Activated naive CD4-positive, alpha-beta T cell treated with anti-CD3 and anti-CD28 coated beads, Interleukin-2, amount 50 U/mL, for 72 hours (primary cell): Measurements from ENCODE around the gene COL8A1. TPM values are rescaled to one million over a fixed set of nuclear protein-coding genes. Genes with fewer than 3 reads are reported as not detected.

ENCODE experiments used
- ATAC-seq, 2 donors: fragments of 150-1000 bp; cut with Tn5 transposase; 2 replicates each; pipeline ENCODE4 v1.10.0; 2021; ENCODE audit warnings: mild to moderate bottlenecking in 2 of 2, moderate library complexity in 2 of 2
- DNase-seq, 2 donors: peaks; one replicate each; pipeline ENCODE4 v3.0.0; 2021 to 2022; ENCODE audit warnings: low spot score in 2 of 2
- H3K27ac Mint-ChIP-seq, 2 donors: one replicate each; pipeline ENCODE4 v1.8.0; 2022; ENCODE audit warnings: mild to moderate bottlenecking in 2 of 2, mixed read lengths in 2 of 2
- H3K36me3 Mint-ChIP-seq, 2 donors: one replicate each; pipeline ENCODE4 v1.8.0; 2022; ENCODE audit warnings: mixed read lengths in 2 of 2
- H3K9me3 Mint-ChIP-seq, 2 donors: one replicate each; pipeline ENCODE4 v1.8.0; 2022; ENCODE audit warnings: mixed read lengths in 2 of 2
- total RNA-seq, 2 donors: library from RNA; stranded (reverse); gene quantifications; one replicate each; pipeline ENCODE4 v1.2.3, GENCODE V29; 2022

COL8A1 gene
- total RNA-seq, 2 donors from 2014 or later: 0.07 TPM; not detected in 1

DNA sequence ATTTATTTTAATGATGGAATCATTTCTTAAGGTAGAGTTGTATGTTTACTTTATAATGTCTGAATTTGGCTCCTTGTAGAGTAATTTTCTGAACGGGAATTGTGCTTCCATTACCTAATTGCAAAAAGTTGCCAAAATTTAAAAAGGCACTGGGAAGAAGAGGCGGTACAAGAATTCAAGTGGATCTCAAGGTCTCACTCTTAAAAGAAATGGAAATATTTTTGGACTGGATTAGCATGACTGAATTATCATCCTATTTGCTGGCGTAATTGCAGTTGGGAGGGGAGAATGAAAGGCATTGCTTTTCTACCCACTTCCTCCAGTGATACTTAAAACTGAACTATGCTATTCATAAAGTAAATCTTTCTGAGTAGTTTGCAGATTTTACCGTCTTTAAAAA, 46.2 kb downstream of the COL8A1 start:
- no peaks in the 10 kb centered on the region for H3K36me3 Mint-ChIP-seq
- H3K9me3 Mint-ChIP-seq: no peaks in the 10 kb centered on the region
- H3K27ac Mint-ChIP-seq: no peak overlapping the region
- no peak for DNase-seq
- ATAC-seq: no peak

DNA sequence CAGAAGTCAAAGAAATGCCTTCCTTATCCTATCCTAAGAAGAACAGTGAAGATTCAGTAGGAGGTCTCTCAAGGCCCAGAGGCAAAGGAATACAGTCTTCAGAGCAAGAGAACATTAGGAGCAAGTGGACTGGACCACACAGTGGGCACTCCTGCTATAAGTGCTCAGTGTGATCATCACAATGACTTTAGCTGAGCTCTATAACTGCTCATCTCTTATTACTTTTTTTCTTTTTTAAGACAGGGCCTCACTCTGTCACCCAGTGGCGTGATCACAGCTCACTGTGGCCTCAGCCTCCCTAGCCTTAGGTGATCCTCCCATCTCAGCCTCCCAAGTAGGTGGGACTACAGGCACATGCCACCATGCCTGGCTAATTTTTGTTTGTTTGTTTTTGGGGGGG, 48.1 kb downstream of the COL8A1 start:
- Mint-ChIP-seq H3K36me3 (no peaks in the 10 kb centered on the region), H3K9me3 (no peaks in the 10 kb centered on the region), H3K27ac (no peak overlapping the region)
- ATAC-seq: no peak
- no peak for DNase-seq

DNA sequence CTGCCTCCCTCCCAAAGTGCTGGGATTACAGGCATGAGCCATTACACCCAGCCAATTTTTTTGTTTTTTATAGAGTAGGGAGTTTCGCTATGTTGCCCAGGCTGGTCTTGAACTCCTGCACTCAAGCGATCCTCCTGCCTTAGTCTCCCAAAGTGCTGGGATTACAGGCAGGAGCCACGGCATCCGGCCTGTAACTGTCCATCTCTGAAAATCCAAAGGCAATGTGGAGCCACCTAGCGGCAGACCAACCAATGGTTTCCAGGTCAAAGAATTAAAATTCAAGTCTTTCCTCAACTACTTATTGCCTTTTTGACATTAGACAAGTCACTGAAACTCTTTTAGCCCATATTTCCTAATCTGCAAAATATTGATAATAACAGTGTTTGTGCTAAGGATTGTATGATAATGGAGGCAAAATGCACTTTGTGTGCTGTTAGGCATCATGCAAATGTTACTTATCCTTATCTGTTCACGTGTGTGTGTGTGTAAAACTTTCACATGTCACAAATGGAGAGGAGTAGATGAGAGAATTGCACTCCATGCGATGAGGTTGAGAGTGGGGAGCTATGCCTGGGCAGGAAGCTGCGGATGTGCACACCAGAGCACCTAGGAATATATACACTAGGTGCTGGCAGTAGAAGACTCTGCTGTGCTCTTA, 48.7 kb downstream of the COL8A1 start:
- DNase-seq: peak in 1 of 2 donors; percentile 48
- no peaks in the 10 kb centered on the region for H3K9me3 Mint-ChIP-seq
- H3K27ac Mint-ChIP-seq: no peak overlapping the region
- ATAC-seq: peak; percentile 22 to 24
- H3K36me3 Mint-ChIP-seq: no peaks in the 10 kb centered on the region

DNA sequence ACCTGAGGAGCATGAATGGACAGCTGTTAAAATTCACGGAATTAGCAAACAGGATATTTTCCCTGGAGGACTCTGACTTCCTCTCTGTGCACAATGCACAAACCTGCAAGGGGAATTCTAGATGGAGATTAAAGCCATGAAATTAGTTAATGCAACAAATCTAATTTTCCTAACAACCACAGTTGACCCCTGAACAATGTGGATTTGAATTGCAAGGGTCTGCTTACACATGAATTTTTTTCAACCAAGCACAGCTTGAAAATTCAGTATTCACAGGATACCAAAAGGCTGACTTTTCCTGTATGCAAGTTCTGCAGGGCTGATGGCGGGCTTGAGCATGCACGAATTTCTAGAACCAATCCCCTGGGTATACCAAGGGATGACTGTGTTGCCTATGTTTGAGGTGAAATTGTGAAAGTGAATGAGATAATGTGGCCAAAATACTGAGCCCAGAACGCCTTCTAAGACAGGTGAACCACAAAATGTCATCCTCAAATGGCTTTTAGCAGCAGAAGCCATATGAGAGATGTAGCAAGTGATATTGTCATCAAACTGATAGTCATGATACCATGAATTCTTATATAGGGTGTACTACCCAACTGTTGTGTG, 52.5 kb downstream of the COL8A1 start:
- Mint-ChIP-seq H3K9me3 (no peaks in the 10 kb centered on the region), H3K27ac (no peak overlapping the region), H3K36me3 (no peaks in the 10 kb centered on the region)
- ATAC-seq (no peak), DNase-seq (no peak)

DNA sequence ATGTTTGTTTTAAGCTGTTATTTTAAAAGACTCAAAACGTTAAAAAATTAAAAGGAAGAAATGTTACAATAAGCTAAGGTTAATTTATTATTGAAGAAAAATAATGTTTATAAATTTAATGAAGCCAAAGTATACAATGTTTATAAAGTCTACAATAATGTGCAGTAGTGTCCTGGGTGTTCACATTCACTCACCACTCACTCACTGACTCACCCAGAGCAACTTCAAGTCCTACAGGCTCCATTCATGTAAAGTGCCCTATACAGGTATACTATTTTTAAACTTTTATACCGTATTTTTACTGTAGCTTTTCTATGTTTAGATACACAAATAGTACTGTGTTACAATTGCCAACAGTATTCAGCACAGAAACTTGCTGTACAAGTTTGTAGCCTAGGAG, 55.2 kb downstream of the COL8A1 start:
- ATAC-seq (no peak), DNase-seq (no peak)
- H3K9me3 Mint-ChIP-seq: no peaks in the 10 kb centered on the region
- H3K36me3 Mint-ChIP-seq: no peaks in the 10 kb centered on the region
- no peak overlapping the region for H3K27ac Mint-ChIP-seq

DNA sequence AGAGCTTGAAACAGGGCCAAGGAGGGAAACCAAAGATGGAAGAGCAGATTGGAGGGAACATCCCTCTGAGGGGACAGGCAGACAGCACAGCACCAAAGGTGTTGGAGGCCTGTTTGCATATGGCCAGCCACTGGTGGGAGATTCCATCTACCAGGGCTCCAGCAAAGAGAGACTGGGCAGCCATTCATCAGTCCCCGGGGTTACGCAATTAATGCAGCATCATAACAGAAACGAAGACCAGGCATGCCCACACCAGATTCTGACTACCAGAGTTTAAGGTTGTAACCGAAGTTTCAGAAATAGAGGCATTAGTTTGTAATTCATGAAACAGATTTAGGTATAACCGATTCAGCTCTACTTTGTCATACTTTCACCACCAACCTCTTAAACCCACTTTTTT, 58.1 kb downstream of the COL8A1 start:
- no peaks in the 10 kb centered on the region for H3K36me3 Mint-ChIP-seq
- no peak for ATAC-seq
- DNase-seq: no peak
- no peaks in the 10 kb centered on the region for H3K9me3 Mint-ChIP-seq
- no peak overlapping the region for H3K27ac Mint-ChIP-seq

DNA sequence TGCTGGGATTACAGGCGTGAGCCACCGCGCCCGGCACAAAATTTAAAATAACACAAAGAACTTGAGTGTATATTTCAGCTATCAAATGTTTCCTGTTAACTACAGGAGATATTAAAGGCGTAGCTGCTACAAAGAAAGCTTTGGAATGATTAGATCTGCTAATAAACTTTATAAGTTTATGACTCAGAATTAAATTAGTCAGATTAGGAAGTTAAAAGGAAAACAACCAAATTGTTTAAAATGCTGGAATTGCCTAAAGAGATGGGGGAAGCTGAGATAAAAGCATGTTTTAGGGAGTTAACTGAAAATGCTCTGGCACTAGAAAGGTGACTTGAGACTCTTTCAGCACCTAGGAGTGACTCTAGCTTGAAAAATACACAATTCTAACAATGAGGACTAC, 58.9 kb downstream of the COL8A1 start:
- no peak for DNase-seq
- H3K36me3 Mint-ChIP-seq: no peaks in the 10 kb centered on the region
- no peak for ATAC-seq

DNA sequence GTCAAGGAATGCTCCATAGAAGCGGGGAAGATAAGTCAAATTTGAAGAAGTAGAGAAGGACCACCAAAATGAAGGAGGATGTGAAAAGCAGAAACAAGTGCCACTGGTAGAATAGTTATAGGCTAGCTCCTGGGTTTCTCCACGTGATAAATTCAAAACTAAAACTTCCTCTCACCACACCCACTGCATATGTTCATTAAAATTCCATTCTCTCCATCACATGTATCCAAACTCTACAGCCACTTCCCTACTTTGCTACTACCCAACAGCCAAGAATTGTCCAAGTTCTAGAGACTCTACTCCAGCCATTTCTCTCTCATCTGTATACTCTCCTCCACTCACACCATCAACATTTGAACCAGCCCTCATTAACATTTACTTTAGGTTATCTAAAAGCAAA, 60.5 kb downstream of the COL8A1 start:
- no peak for DNase-seq
- ATAC-seq: no peak
- no peak overlapping the region for H3K27ac Mint-ChIP-seq
- H3K36me3 Mint-ChIP-seq: no peaks in the 10 kb centered on the region
- H3K9me3 Mint-ChIP-seq: no peaks in the 10 kb centered on the region

More for the DNA sequence above, 58.9 kb downstream of the COL8A1 start:
- Mint-ChIP-seq H3K27ac (no peak overlapping the region), H3K9me3 (no peaks in the 10 kb centered on the region)

DNA sequence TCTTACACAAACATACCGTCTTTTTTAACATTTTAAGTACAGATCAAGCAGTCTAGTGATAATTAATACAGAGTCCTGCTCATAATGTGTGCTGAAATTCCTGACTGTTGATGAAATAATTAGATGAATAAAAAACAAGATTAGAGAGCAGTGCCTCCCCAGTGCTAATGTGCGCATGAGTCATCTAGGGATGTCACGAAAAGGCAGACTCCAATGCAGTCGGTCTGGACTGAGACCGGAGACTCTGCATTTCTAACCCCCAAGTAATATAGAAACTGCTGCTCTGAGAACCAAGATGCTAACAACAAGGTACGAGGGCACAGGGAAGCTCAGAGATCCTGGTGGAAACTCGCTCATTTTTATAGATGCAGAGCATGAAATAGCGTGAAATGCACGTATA, 61.4 kb downstream of the COL8A1 start:
- Mint-ChIP-seq H3K9me3 (no peaks in the 10 kb centered on the region), H3K27ac (no peak overlapping the region), H3K36me3 (no peaks in the 10 kb centered on the region)
- DNase-seq: no peak
- ATAC-seq: no peak

DNA sequence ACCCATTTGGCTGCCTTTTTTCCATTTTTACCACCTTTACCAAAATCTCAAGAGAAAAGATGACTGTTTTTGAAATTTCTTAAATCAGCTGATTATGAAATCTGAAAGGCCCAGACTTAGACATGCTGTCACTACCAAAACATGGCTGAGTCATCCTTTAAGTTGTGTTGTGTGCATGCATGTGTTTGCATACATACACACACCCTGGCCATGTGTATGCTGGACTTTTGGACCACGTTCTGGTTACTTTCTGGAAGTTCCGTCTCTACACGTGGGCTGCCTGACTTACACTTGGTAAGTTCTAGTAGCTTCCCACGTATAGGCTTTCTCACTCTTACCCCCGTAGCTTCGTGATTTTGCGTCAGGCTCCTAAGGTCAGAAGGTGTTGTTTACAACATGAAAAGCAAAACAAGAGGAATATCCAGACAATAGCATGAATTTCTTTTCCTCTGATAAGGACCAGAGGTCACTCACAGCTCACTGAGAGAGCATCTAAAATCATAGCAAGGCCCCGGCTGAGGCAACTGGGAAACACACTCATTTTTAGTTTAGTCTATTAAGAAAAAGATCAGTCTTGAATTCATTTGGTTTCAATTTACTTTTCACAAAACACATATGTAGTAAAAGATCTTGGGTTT, 62.4 kb downstream of the COL8A1 start:
- Mint-ChIP-seq H3K36me3 (no peaks in the 10 kb centered on the region), H3K27ac (no peak overlapping the region), H3K9me3 (no peaks in the 10 kb centered on the region)
- DNase-seq (no peak), ATAC-seq (peak in 1 of 2 donors; percentile 30)

DNA sequence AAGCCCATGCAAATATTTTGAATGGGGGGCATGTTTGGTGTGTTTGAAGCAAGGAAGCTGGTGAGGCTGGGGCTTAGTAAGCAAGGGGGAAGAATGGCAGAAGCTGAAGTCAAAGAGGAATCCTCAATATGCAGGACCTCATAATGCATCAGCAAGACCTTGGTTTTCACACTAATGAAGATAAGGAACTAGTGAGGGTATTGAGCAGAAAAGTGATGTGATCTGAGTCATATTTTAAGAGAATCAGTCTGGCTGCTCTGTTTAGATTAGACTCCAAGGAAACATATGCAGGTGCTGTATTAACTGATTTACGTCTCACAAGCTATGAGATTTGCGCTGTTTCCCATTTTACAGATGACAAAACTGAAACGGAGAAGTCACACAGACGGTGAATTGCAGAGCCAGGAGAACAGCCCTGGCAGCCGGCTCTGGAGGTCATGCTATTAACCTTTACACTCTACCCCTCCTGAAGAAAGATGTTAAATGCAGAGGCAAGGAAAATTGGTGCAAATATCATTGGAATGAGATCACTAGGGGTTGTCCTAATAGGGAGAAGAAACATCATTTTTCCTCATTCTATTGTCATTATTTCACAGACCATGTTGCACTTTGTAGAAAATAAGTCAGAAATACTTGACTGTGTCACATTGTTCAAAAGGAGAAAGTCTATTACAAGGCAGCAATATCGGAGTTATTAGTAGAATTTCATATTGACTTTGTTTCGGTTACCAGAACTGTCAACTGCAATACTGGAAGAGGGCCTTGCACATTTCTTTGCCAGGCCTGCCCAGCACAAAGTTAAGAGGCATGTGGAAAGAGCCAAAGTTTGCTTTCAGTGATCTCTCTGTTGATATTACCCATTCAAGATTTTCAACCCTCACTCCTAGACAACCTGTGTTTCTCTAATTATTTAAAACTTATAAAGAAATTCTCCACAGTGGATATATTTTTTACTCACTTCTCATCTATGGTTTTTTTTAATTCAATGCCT, 64.9 kb downstream of the COL8A1 start:
- ATAC-seq: no peak
- Mint-ChIP-seq H3K36me3 (no peaks in the 10 kb centered on the region), H3K27ac (no peak overlapping the region), H3K9me3 (no peaks in the 10 kb centered on the region)
- DNase-seq: no peak

DNA sequence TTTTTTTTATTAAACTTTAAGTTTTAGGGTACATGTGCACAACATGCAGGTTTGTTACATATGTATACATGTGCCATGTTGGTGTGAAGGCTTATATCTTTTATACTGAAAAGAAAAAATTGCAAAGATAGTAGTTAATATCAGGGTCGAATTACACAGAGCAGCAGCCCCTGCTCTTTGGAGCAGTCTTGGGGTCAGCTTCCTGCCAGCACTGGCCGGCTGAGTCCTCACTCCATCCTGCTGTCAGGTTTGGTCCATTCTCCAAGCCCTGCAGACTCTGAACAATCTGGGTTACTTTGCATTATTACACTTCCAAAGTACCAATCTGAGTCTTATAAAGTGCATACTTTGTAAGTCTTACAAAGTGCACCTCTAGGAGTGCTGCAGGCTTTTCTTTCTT, 66.0 kb downstream of the COL8A1 start:
- H3K27ac Mint-ChIP-seq: no peak overlapping the region
- ATAC-seq (no peak), DNase-seq (no peak)
- H3K36me3 Mint-ChIP-seq: no peaks in the 10 kb centered on the region
- H3K9me3 Mint-ChIP-seq: no peaks in the 10 kb centered on the region

DNA sequence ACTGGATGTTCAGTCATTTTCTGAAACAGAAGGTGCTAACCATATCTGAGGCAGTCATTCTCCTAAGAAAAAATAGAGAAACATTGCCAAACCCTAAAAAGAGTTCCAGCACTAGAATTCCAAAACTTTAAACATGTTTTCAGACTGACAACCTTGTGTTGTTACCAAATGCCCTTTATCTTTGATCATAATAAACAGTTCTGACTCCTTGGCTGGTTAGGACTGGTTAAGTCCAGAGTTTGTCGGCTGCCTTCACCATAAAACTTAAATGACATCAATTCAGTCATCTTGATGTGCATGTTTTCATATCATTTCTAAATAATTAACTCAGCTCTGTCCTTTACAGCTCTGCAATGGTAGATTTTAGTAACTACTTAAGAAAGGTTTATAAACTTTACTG, 68.0 kb downstream of the COL8A1 start:
- no peak for DNase-seq
- ATAC-seq: no peak
- no peak overlapping the region for H3K27ac Mint-ChIP-seq
- H3K9me3 Mint-ChIP-seq: no peaks in the 10 kb centered on the region
- H3K36me3 Mint-ChIP-seq: no peaks in the 10 kb centered on the region

DNA sequence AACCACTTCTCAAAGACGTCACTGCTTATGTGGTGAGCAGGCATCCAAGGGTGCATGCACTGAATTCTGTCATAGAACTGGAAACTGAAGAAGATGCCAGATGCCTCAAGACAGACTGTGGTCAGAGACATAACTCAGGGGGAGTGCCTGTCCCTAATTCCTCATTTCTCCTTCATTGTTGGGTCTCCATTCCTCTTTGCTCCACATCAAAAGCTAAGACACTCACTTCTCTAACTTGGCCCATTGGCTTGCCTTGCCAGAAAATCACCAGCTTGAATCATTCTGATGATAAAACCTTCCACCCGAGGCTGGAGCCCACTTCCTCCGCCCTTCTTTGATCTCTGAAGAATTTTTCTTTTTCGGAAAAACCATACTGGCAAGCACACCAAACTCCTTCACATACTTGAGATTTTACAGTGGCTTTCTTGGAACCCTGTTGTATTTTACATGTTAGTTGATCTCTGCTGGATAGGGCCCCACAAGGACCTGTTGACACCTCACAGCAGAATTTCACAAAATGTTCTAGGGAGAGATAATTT, 69.9 kb downstream of the COL8A1 start:
- DNase-seq (no peak), ATAC-seq (no peak)
- no peaks in the 10 kb centered on the region for H3K36me3 Mint-ChIP-seq

DNA sequence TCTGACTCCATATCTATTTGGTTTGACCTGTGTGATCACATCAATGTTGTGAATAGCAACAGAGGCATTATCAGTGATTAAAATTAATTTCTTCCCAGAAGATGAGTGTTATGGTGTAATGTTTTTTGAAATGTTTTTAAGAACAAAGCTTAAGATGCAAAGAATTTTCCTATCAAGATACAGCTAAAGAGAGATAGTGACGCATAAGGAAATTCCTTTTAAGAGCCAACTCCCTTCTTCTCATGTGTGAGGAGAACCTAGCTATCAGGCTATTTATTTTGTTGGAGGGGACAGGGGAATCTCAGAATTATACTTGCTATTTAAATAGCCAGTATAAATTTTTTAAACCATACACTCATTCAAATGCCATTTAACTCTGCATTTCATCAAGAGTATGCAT, 71.3 kb downstream of the COL8A1 start:
- no peaks in the 10 kb centered on the region for H3K36me3 Mint-ChIP-seq
- ATAC-seq (no peak), DNase-seq (no peak)
- no peaks in the 10 kb centered on the region for H3K9me3 Mint-ChIP-seq
- no peak overlapping the region for H3K27ac Mint-ChIP-seq

More for the DNA sequence above, 69.9 kb downstream of the COL8A1 start:
- H3K9me3 Mint-ChIP-seq: no peaks in the 10 kb centered on the region
- no peak overlapping the region for H3K27ac Mint-ChIP-seq

DNA sequence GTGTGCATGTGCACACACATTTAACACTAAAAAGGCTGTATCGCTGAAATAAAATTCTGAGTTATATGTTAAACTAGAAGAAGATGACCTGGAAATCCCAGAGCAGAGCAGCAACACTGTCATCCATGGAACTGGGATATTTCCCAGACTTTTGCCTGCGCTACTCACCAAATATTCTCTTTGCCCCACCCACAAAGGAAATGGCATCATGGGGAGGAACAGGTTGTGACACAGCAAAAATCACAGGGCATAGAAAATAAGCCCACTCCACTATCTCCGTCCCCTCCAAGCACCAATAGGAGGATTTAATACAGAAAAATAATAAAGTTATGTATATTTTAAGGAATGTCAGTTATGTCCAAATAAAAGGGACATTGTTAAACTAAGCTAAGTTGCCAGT, 71.7 kb downstream of the COL8A1 start:
- ATAC-seq: no peak

DNA sequence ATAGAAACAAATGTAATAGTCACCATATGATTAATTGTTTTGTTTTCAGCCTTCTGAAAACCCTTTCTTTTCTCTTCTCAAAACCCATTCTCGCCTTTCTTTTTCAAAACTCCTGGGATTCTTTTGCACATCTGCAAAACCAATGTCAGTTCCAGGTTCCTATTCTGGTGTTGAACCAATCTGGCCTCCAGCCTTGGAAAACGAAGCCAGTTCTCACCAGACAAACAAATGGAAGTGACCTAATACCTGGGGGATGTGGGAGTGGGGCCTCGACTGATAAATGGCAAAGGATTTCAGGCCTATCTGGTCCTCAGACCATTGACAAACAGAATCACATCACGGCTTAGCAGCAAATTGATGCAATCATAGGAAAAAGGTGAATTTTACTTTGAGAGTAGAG, 73.0 kb downstream of the COL8A1 start:
- no peak for ATAC-seq

More for the DNA sequence above, 71.7 kb downstream of the COL8A1 start:
- Mint-ChIP-seq H3K36me3 (no peaks in the 10 kb centered on the region), H3K27ac (no peak overlapping the region), H3K9me3 (no peaks in the 10 kb centered on the region)
- DNase-seq: no peak

More for the DNA sequence above, 73.0 kb downstream of the COL8A1 start:
- Mint-ChIP-seq H3K36me3 (no peaks in the 10 kb centered on the region), H3K27ac (no peak overlapping the region), H3K9me3 (no peaks in the 10 kb centered on the region)
- no peak for DNase-seq
